Measurements from ENCODE around the gene IL19.

DNA sequence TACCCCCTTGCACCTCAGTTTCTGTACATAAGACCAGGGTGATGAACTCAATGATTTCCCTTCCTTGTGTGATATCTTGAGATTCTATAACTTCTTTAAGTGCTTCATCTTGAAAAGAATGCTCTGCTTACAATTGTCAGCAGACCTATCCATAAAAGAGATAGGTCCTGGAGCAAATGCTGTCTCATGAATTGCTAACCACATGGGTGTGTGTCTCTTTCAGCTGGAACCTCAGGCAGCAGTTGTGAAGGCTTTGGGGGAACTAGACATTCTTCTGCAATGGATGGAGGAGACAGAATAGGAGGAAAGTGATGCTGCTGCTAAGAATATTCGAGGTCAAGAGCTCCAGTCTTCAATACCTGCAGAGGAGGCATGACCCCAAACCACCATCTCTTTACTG, 97.7 kb downstream of the IL19 start:
- TF ChIP-seq CTCF (IDR thresholded peaks at IDR 0.05; ENCODE audit: poor library complexity) (no peak), EZH2 (IDR thresholded peaks at IDR 0.05; ENCODE audit: borderline replicate concordance) (no peak), EZH2phosphoT487 (IDR thresholded peaks at IDR 0.05; ENCODE audit: low read depth, severe bottlenecking, unreplicated experiment) (no peak)

All from hepatocyte (in vitro differentiated cells).